LNCAP (cell line): ENCODE measurements around the gene TMEM41B.

Experiments used
- TF ChIP-seq, protein P1 (sequence below): fragments of 450-650 bp; IDR thresholded peaks from 2 replicates; pipeline ENCODE4 v1.5.1; 2017; ENCODE audit warnings: mild to moderate bottlenecking

The TMEM41B gene

GRCh38 chr11:9304178-9304577, 10.2 kb downstream of the TMEM41B start:
- TF ChIP-seq, protein P1, sequence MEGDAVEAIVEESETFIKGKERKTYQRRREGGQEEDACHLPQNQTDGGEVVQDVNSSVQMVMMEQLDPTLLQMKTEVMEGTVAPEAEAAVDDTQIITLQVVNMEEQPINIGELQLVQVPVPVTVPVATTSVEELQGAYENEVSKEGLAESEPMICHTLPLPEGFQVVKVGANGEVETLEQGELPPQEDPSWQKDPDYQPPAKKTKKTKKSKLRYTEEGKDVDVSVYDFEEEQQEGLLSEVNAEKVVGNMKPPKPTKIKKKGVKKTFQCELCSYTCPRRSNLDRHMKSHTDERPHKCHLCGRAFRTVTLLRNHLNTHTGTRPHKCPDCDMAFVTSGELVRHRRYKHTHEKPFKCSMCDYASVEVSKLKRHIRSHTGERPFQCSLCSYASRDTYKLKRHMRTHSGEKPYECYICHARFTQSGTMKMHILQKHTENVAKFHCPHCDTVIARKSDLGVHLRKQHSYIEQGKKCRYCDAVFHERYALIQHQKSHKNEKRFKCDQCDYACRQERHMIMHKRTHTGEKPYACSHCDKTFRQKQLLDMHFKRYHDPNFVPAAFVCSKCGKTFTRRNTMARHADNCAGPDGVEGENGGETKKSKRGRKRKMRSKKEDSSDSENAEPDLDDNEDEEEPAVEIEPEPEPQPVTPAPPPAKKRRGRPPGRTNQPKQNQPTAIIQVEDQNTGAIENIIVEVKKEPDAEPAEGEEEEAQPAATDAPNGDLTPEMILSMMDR = no peak

DNA sequence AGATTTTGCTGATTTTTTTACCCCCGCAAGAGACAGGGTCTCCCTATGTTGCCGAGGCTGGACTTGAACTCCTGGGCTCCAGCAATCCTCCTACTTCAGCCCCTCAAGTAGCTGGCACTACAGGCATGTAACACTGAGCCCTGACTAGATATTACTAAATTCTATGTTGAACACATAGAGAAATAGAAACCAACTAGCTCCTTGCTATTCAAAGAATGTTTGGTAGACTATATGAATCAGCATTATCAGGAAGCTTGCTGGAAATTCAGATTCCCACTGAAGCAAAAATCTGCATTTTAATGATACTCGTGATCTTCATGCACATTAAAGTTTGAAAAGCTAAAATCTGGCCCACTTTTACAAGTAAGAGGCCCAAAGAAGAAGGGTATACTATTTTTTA, 11.9 kb downstream of the TMEM41B start:
- TF ChIP-seq, protein P1 = no peak

DNA sequence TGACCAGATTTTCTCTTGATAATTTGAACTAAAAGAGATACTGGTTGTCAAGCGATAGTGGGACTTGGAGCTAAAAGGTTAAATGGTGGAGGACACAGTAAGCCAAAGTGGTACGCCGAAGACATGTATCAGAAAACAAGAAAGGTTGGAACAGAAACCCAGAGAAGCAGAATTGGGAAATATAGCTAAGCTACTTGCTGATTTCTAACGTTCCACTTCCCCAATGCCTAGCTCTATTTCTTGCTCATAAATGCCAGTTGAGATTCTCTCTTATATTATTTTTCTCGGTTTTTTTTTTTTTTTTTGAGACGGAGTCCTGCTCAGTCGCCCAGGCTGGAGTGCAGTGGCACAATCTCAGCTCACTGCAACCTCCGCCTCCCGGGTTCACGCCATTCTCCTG, 12.7 kb downstream of the TMEM41B start:
- TF ChIP-seq, protein P1 = no peak

DNA sequence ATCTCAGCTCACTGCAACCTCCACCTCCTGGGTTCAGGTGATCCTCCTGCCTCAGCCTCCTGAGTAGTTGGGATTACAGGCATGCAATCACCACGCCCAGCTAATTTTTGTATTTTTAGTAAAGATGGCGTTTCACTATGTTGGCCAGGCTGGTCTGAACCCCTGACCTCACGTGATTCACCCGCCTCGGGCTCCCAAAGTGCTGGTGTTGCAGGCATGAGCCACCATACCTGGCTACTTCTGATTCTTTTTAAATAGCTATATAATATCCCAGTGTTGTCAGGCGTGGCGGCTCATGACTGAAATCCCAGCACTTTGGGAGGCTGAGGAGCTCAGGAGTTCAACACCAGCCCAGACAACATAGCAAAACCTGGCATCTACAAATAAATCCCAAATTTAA, 20.7 kb downstream of the TMEM41B start:
- TF ChIP-seq, protein P1 = no peak

- TF ChIP-seq, protein P1 = no peak
Measured at GRCh38 chr11:9285850-9286587, 28.4 kb downstream of the TMEM41B start.

DNA sequence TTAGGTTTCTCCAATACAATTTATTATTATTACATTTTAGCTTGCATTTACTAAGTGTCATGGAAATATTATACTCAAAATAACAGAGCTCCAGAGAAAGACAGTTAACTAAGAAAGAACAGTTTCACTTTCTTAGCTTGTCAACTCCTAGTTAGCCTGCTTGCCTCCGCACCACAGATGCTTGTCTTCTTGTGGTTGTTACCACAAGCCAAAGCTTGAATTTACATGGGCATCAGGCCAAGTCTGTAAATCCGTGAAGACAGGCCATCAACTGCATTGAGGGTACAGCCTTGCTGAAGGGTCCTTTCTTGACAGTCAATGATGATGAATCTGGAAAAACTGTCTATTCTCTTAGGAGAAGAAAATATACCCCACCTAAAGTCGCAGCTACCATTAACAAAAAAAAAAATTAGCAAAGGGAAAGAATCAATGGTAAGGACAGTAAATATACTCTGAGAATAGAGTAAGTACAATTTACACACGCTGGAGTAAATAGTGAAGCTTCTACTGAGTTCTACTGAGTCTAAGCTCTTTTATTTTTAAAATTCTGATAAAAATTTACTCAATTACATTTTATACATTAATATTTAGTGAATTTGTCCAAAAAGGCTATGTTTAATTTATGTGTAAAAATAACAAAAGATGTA, 33.6 kb downstream of the TMEM41B start:
- TF ChIP-seq, protein P1 = no peak

- TF ChIP-seq, protein P1 = no peak
Measured at GRCh38 chr11:9277176-9277575, 37.2 kb downstream of the TMEM41B start.
